Fibroblast of villous mesenchyme (primary cell): Measurements from ENCODE around the gene RASA3. TPM values are rescaled to one million over a fixed set of nuclear protein-coding genes. Genes with fewer than 3 reads are reported as not detected.

ENCODE experiments used
- DNase-seq: peaks from one replicate; pipeline ENCODE4 v3.0.0-alpha.2; 2010; ENCODE audit warnings: low read depth
- H3K4me3 ChIP-seq: 2 replicates; pipeline ENCODE4 v1.5.1; 2011; ENCODE audit warnings: low read depth, mild to moderate bottlenecking, low read length
- CTCF ChIP-seq: IDR thresholded peaks from 2 replicates; pipeline ENCODE4 v1.5.1; 2012; ENCODE audit warnings: low read depth, mild to moderate bottlenecking, low read length; ENCODE audit not compliant: insufficient read depth
- total RNA-seq: library from RNA; depleted of rRNA; stranded (reverse); fragments of >200 nt; gene quantifications from 2 replicates; pipeline ENCODE4 v1.2.3, GENCODE V29; 2012

The RASA3 gene
- total RNA-seq, 1 donor: 34.1 TPM

DNA sequence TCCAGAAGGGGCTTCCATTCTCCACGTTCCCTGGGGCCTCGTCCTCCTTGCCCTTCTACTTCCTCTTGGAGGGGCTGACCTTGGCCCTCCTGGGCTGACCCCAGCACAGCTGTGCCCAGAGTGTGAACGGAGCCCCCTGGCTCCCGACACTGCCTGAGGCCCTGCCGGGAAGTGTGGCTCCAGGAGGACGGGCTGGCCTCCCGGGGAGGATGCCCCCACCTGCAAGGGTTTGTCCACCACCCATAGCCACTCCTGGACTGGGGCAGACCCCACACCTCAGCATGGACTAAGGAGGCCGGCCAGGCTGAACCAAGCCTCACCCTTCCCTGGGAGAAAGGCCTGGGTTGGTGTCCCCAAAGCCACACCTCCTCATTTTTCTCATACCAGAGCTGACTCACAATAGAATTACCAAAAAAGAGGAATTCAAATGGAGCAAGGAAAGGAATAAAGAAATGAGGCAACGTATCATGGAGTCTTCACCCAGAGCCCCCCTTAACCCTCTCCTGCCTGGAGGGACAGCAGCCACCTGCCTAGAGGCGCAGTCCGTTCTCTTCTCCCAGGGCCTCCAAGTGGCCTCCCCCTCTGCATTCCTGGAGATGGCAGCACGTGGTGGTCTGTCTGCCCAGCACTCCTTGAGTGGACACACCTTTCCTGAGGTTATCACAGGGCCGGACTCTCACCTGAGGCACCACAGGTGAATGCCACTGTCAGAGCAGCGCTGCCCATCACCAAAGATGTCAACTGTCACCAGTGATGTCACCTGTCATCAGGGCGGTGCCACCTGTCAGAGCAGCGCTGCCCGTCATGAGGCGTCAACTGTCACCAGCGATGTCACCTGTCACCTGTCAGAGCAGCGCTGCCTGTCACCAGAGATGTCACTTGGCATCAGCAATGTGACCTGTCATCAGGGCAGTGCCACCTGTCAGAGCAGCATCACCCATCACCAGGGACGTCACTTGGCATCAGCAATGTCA is 155.4 kb downstream of the RASA3 start:
- TF ChIP-seq CTCF: no peak
- DNase-seq: no peak
- H3K4me3 ChIP-seq: no peak overlapping the region

DNA sequence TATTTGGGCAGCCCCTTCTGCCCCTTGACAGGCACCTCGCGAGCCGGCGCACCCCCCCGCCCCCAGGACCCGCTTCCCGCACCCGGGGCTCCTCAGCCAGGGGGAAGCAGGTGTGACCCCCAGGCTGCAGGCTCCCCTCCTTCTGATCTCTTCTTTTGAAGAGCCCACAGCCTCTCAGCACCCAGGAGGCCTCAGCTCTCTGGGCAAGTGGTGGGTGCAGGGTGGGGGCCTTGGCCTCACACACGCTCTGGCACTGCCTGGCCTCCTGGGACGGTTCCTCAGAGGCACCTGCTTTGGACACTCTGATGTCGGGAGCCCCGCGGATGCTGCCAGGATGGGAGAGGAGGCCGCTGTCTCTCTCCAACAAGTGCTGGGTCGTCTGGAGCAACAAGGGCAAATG is 157.0 kb downstream of the RASA3 start:
- TF ChIP-seq CTCF: no peak
- no peak overlapping the region for H3K4me3 ChIP-seq
- no peak for DNase-seq

- DNase-seq: no peak
- no peak overlapping the region for H3K4me3 ChIP-seq
- no peak for TF ChIP-seq CTCF
These were observed 157.8 kb downstream of the RASA3 start for GRCh38 chr13:113974304-113975281.

DNA sequence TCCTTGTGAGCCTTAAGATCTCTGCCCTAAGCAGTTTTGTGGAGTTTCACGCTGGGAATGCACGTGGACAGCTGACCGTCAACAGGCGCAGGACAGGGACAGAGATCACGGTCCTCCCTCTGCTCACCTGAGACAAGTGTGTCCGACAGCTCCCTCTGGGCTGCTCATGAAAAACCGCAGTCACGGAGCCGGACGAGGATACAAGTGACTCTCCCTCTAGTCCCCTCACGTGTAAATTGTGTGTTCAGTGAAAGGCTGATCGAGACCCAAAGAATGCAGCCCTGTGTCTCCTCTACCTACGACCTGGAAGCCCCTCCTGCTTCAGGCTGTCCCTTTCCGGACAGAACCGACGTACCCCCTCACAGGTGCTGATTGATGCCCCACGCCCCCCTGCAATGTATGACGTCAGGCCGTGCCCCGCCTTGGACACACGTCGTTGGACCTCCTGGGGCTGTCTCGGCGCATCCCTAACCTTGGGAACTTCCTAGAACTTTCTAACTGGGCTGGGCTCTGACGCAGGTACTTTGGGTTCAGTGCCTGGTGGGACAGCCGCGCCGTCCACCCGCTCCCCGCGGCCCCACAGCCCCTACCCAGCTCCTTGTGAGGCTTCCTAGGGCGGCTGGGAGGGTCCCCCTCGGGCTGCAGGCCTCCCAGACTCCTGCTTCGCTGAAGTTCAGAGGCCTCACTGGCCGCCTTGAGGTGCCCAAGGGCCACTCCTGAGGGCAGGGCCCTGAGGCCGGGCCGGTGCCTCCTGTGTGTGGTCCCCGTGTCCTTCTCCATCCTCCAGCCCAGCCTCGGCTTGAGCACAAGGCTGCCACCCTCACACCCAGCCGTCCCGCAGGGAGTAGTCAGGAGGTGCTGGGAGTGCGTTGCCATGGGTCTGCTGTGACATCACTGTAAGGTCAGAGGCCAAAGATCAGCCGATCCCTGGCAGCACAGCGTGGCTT is 158.9 kb downstream of the RASA3 start, which contains the start of gene C13orf46:
C13orf46 (minus strand) TSS at position 859 of the 947 bp plus-strand sequence; CDS start at position 780, 79 bp downstream.
- no peak for DNase-seq
- H3K4me3 ChIP-seq: no peak within 1 kb of the TSS
- TF ChIP-seq CTCF: no peak

DNA sequence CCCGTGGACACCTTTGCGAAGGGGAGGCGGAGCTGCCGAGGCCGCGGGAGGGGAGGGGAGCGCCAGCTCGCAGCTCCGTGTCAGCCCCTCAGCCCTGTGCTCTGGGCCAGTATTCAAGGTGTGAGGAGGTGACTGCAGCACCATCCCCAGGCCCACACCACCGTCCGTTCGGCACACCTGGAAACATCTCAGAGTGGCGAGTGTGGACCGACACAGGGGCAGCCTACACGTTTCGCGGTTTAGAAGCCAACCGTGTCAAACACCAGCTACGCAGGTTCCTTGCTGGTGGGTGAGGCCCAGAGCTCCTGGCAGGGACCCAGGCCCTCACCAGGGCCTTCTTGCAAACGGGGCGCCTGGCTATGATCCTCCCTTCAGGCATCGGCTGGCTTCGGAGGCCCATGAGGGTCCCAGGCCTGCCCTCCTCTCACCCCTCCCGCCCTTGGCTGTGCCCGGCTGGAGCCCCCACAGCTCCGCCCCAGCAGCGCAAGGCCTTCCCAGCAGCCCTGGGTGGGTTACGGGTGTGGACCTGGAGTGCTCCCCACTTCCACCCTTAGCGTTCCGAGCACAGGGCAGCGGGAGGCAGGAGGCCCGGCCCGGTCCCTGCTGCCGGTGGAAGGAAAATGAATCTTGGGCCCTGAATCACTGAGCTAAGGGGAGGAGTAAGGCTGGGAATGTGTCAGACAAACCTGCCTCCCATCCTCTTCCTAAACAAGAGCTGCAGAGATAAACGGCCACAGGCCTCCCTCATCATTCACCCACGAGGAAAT is 159.8 kb downstream of the RASA3 start:
- no peak for TF ChIP-seq CTCF

More for the DNA sequence above, 159.8 kb downstream of the RASA3 start:
- DNase-seq: no peak
- no peak overlapping the region for H3K4me3 ChIP-seq
